Liver (tissue), 9 donors: Measurements from ENCODE around the gene DNAI1. TPM values are rescaled to one million over a fixed set of nuclear protein-coding genes. Genes with fewer than 3 reads are reported as not detected.

Source experiments
- DNase-seq: peaks from one replicate; pipeline ENCODE4 v3.0.0-alpha.2; 2017; ENCODE audit warnings: low spot score
- H3K27ac ChIP-seq, 2 donors: one replicate each; pipeline ENCODE4 v1.7.0; 2013; ENCODE audit warnings: inconsistent platforms in 2 of 2, low read length in 2 of 2, control low read depth in 1 of 2, low read depth in 1 of 2, mild to moderate bottlenecking in 1 of 2
- H3K27me3 ChIP-seq, 4 donors: one replicate each; pipeline versions ENCODE4 v1.6.1 to v1.7.0; 2013; ENCODE audit warnings: low read length in 3 of 4, inconsistent platforms in 1 of 4, mild to moderate bottlenecking in 1 of 4, moderate library complexity in 1 of 4; ENCODE audit not compliant: control insufficient read depth in 4 of 4, insufficient read depth in 4 of 4
- H3K36me3 ChIP-seq, 4 donors: one replicate each; pipeline versions ENCODE4 v1.6.1 to v1.7.0; 2013; ENCODE audit warnings: low read length in 3 of 4, mild to moderate bottlenecking in 3 of 4, low read depth in 1 of 4, moderate library complexity in 1 of 4; ENCODE audit not compliant: control insufficient read depth in 4 of 4, insufficient read depth in 3 of 4
- H3K4me1 ChIP-seq, 4 donors: one replicate each; pipeline versions ENCODE4 v1.6.1 to v1.7.0; 2013; ENCODE audit warnings: low read length in 3 of 4, mild to moderate bottlenecking in 3 of 4, moderate library complexity in 1 of 4; ENCODE audit not compliant: control insufficient read depth in 4 of 4, insufficient read depth in 4 of 4
- H3K4me3 ChIP-seq, 3 donors: one replicate each; pipeline versions ENCODE4 v1.6.1 to v1.7.0; 2013; ENCODE audit warnings: low read length in 3 of 3, control low read depth in 1 of 3, low read depth in 1 of 3, mild to moderate bottlenecking in 1 of 3
- H3K9ac ChIP-seq, 2 donors: one replicate each; pipeline ENCODE4 v1.7.0; 2013; ENCODE audit warnings: low read length in 2 of 2, mild to moderate bottlenecking in 2 of 2, moderate library complexity in 2 of 2, control low read depth in 1 of 2, low read depth in 1 of 2
- H3K9me3 ChIP-seq, 4 donors: one replicate each; pipeline versions ENCODE4 v1.6.1 to v1.7.0; 2013; ENCODE audit warnings: low read length in 3 of 4; ENCODE audit not compliant: control insufficient read depth in 4 of 4
- EGR1 ChIP-seq, 2 donors: IDR thresholded peaks; 2 replicates each; pipeline ENCODE4 v1.6.1; 2016 to 2018; ENCODE audit warnings: antibody characterized with exemption in 2 of 2, low read depth in 2 of 2
- FOXA2 ChIP-seq: IDR thresholded peaks from 2 replicates; pipeline ENCODE4 v1.6.1; 2016; ENCODE audit warnings: antibody characterized with exemption
- GABPA ChIP-seq, 2 donors: IDR thresholded peaks in 1 of 2; conservative IDR thresholded peaks in 1 of 2; 2 replicates each; pipeline ENCODE4 v1.6.1; 2016; ENCODE audit warnings: antibody characterized with exemption in 2 of 2, mild to moderate bottlenecking in 1 of 2, moderate library complexity in 1 of 2
- HNF4A ChIP-seq, 2 donors: conservative IDR thresholded peaks; 2 replicates each; pipeline ENCODE4 v1.6.1; 2016; ENCODE audit warnings: antibody characterized with exemption in 2 of 2, mild to moderate bottlenecking in 2 of 2
- NR2F2 ChIP-seq: IDR thresholded peaks from 2 replicates; pipeline ENCODE4 v1.6.1; 2016; ENCODE audit warnings: antibody characterized with exemption
- RAD21 ChIP-seq, 2 donors: IDR thresholded peaks; 2 replicates each; pipeline ENCODE4 v1.6.1; 2016; ENCODE audit warnings: antibody characterized with exemption in 2 of 2, mild to moderate bottlenecking in 2 of 2
- RXRA ChIP-seq, 2 donors: IDR thresholded peaks; 2 replicates each; pipeline ENCODE4 v1.6.1; 2017 to 2018; ENCODE audit warnings: antibody characterized with exemption in 2 of 2, mild to moderate bottlenecking in 1 of 2
- SP1 ChIP-seq: IDR thresholded peaks from 2 replicates; pipeline ENCODE4 v1.6.1; 2018; ENCODE audit warnings: antibody characterized with exemption, mild to moderate bottlenecking
- WGBS: extraction: QIAGEN DNeasy Blood & Tissue Kit; methylation state at CpG from one replicate; pipeline ENCODE4 v1.1.7; 2013; 5-methylcytosine and 5-hydroxymethylcytosine counted together
- polyA plus RNA-seq, 2 donors: library from polyadenylated mRNA; stranded (reverse) in 1 of 2; unstranded in 1 of 2; fragments of 200-250 nt in 1 of 2; fragments of >200 nt in 1 of 2; fragmentation: Nextera tagmentation in 1 of 2; extraction: Ambion mirVana in 1 of 2; gene quantifications; one replicate each; pipeline versions ENCODE4 v1.2.1 to v1.2.3, GENCODE V29; 2013 to 2015
- total RNA-seq, 2 donors: library from RNA; depleted of rRNA; stranded (reverse); fragments of >200 nt; gene quantifications; one replicate each; pipeline ENCODE4 v1.2.3, GENCODE V29; 2014
- TF ChIP-seq, protein P1 (sequence below): IDR thresholded peaks from 2 replicates; pipeline ENCODE4 v1.6.1; 2016; ENCODE audit warnings: antibody characterized with exemption
- TF ChIP-seq, protein P2 (sequence below): fragments of 150-350 bp; IDR thresholded peaks from 2 replicates; pipeline ENCODE4 v1.5.1; 2017; ENCODE audit warnings: improper control_type of control experiment, low read depth, low read length; ENCODE audit not compliant: missing input control
- TF ChIP-seq, protein P3 (sequence below): IDR thresholded peaks from 2 replicates; pipeline ENCODE4 v1.6.1; 2016; ENCODE audit warnings: antibody characterized with exemption
- donor health status: healthy.
- donor health status: healthy.
- donor health status: healthy.
- donor health status: healthy.
- donor health status: healthy.

DNAI1 gene
- total and polyA plus RNA-seq, 4 donors: not detected

DNA sequence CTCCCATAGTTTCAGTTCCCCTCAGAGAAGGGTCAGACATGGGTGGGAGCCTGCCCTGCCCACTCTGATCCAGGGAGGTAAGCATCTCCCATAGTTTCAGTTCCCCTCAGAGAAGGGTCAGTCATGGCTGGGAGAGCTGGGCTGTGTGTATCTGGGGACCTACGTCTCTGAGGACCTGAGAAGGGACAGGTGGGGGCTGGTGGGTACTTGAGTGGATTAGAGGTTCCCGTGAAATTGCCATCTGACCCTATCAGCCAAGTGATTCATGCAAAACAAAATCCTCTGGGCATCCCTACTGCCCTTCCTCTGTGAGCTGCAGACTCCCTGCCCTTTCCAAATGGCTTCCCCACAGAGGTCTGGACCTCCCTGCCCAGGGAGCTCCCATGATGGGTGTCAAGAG, 60.3 kb downstream of the DNAI1 start:
- H3K4me3 ChIP-seq: no peak overlapping the region
- no peaks in the 10 kb centered on the region for H3K36me3 ChIP-seq
- no peaks in the 10 kb centered on the region for H3K9me3 ChIP-seq
- no peak for TF ChIP-seq FOXA2
- TF ChIP-seq, protein P1, sequence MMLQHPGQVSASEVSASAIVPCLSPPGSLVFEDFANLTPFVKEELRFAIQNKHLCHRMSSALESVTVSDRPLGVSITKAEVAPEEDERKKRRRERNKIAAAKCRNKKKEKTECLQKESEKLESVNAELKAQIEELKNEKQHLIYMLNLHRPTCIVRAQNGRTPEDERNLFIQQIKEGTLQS: no peak
- no peak for DNase-seq
- H3K27me3 ChIP-seq: no peaks in the 10 kb centered on the region
- H3K4me1 ChIP-seq: peaks cover 8 to 34% (median 25%) of the 10 kb centered on the region in 4 donors
- no peak overlapping the region for H3K27ac ChIP-seq
- WGBS: 90% methylated on average over 2 of the region's 2 CpGs
- no peak overlapping the region for H3K9ac ChIP-seq

DNA sequence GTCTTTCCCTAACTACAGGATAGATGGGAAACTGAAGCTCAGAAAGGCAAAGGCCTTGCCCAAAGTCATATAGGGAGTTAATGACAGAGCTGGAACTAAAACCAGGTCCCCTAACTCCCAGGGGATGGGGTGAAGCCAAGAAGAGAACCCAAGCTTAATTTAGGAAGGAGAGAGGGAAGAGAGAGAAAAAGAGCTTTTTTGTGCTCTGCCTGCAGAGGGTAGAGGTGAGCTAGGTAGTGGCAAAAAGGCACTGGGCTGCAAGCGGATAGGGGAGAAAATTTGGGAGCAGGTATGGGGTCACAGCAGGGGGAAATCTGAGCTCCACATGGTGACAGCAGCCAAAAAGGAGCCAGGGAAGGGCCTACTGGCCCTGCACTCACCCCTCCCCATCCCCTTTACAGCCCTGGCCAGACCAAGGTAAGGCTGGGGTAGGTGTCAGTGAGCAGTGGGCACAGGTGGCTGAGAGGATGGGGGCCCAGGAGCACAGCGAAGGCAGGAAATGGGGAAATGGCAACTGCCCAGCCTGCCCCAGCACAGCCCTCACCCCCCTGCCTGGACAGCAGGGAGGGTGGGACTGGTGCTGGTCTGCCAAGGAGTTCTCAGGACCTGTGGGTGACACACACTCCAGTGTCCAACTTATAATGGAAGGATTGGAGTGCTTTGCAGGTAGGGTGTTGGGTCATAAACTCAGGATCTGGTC, 60.9 kb downstream of the DNAI1 start:
- DNase-seq: no peak
- Histone ChIP-seq H3K4me3 (no peak overlapping the region), H3K36me3 (no peaks in the 10 kb centered on the region), H3K27me3 (no peaks in the 10 kb centered on the region), H3K27ac (no peak overlapping the region), H3K9me3 (no peaks in the 10 kb centered on the region), H3K4me1 (peaks cover 8 to 34% (median 24%) of the 10 kb centered on the region in 4 donors), H3K9ac (no peak overlapping the region)
- TF ChIP-seq, protein P2, sequence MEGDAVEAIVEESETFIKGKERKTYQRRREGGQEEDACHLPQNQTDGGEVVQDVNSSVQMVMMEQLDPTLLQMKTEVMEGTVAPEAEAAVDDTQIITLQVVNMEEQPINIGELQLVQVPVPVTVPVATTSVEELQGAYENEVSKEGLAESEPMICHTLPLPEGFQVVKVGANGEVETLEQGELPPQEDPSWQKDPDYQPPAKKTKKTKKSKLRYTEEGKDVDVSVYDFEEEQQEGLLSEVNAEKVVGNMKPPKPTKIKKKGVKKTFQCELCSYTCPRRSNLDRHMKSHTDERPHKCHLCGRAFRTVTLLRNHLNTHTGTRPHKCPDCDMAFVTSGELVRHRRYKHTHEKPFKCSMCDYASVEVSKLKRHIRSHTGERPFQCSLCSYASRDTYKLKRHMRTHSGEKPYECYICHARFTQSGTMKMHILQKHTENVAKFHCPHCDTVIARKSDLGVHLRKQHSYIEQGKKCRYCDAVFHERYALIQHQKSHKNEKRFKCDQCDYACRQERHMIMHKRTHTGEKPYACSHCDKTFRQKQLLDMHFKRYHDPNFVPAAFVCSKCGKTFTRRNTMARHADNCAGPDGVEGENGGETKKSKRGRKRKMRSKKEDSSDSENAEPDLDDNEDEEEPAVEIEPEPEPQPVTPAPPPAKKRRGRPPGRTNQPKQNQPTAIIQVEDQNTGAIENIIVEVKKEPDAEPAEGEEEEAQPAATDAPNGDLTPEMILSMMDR: peak; percentile 44
- TF ChIP-seq RAD21 (IDR thresholded peaks at IDR 0.05): peak; percentile 81 to 82
- TF ChIP-seq, protein P3, sequence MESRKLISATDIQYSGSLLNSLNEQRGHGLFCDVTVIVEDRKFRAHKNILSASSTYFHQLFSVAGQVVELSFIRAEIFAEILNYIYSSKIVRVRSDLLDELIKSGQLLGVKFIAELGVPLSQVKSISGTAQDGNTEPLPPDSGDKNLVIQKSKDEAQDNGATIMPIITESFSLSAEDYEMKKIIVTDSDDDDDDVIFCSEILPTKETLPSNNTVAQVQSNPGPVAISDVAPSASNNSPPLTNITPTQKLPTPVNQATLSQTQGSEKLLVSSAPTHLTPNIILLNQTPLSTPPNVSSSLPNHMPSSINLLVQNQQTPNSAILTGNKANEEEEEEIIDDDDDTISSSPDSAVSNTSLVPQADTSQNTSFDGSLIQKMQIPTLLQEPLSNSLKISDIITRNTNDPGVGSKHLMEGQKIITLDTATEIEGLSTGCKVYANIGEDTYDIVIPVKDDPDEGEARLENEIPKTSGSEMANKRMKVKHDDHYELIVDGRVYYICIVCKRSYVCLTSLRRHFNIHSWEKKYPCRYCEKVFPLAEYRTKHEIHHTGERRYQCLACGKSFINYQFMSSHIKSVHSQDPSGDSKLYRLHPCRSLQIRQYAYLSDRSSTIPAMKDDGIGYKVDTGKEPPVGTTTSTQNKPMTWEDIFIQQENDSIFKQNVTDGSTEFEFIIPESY: no peak
- WGBS: 79% methylated on average over 2 of the region's 2 CpGs

DNA sequence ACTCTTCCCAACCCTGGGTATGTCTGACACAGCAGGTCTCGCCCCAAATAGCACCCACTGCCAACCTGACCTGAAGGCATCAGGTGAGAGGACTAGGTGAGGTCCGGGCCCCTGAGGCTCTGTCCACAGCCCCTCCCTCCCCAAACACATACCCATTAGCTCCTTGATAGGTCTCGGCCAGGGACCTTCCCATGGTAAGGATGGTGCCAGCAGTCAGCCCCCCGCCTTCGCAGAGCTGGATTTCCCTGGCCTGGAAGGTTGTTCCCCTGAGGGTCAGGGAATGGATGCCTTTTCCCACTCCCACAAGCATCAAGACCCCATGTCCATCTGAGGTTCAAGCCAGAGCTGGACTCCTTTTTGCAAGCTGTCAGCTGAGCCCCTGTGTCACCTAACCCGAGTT, 61.5 kb downstream of the DNAI1 start:
- H3K9ac ChIP-seq: no peak overlapping the region
- H3K4me3 ChIP-seq: no peak overlapping the region
- no peaks in the 10 kb centered on the region for H3K36me3 ChIP-seq
- 86% methylated on average over 6 of the region's 6 CpGs for WGBS
- DNase-seq: no peak
- no peak overlapping the region for H3K27ac ChIP-seq
- H3K27me3 ChIP-seq: no peaks in the 10 kb centered on the region
- H3K9me3 ChIP-seq: no peaks in the 10 kb centered on the region
- H3K4me1 ChIP-seq: peaks cover 8 to 34% (median 24%) of the 10 kb centered on the region in 4 donors
- TF ChIP-seq NR2F2 (no peak), SP1 (no peak), GABPA (IDR thresholded peaks at IDR 0.05 in 1 of 2, conservative IDR thresholded peaks at IDR 0.05 in 1 of 2) (no peak), EGR1 (IDR thresholded peaks at IDR 0.05; ENCODE audit: low read depth in 2 of 2) (no peak), RXRA (IDR thresholded peaks at IDR 0.05) (no peak), HNF4A (conservative IDR thresholded peaks at IDR 0.05) (no peak)
- TF ChIP-seq, protein P3: no peak
